SH-SY5Y (cell line): Measurements from ENCODE around the gene ANKRD52.

ENCODE experiments used
- GATA2 ChIP-seq: IDR thresholded peaks from 2 replicates; pipeline ENCODE4 v1.6.1; 2011; ENCODE audit warnings: mild to moderate bottlenecking, low read depth, low read length
- GATA3 ChIP-seq: IDR thresholded peaks from 2 replicates; pipeline ENCODE4 v1.6.1; 2011; ENCODE audit warnings: low read depth, mild to moderate bottlenecking, low read length, moderate library complexity

DNA sequence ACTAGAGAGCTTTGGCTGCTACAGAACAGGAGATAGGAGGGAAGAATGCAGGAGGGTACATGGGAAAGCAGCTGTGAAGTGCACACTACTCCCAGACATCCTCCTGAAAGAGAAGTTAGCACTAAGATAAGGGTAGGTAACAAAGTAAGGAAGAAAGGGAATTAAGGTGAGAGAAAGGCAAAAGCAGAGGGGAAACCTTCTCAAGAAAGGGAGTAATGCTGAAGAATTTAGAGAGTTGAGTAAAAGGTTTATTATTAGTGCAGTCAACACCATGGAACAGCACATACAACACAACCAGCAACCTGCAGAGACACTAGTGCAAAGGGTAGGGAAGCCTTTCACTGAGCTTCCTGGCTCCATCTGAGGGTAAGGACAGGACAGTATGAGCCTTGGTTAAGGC, 53.9 kb downstream of the ANKRD52 start:
- TF ChIP-seq GATA2 (no peak), GATA3 (no peak)
